HG03066 (cell line): Measurements from ENCODE around the gene BICRAL.
A peak's percentile ranks its signal among the peaks of the same experiment; 100 is the strongest.
"Not testable (repeated sequence)": the region's sequence is repeated elsewhere in the genome, so short reads cannot be mapped to it uniquely, and the experiment has no call there.

Experiments
- ATAC-seq: cut with Tn5 transposase; IDR thresholded peaks from one replicate; pipeline ENCODE4 v1.9.1; 2021; ENCODE audit warnings: low read depth; ENCODE audit not compliant: unreplicated experiment

BICRAL gene, protein sequence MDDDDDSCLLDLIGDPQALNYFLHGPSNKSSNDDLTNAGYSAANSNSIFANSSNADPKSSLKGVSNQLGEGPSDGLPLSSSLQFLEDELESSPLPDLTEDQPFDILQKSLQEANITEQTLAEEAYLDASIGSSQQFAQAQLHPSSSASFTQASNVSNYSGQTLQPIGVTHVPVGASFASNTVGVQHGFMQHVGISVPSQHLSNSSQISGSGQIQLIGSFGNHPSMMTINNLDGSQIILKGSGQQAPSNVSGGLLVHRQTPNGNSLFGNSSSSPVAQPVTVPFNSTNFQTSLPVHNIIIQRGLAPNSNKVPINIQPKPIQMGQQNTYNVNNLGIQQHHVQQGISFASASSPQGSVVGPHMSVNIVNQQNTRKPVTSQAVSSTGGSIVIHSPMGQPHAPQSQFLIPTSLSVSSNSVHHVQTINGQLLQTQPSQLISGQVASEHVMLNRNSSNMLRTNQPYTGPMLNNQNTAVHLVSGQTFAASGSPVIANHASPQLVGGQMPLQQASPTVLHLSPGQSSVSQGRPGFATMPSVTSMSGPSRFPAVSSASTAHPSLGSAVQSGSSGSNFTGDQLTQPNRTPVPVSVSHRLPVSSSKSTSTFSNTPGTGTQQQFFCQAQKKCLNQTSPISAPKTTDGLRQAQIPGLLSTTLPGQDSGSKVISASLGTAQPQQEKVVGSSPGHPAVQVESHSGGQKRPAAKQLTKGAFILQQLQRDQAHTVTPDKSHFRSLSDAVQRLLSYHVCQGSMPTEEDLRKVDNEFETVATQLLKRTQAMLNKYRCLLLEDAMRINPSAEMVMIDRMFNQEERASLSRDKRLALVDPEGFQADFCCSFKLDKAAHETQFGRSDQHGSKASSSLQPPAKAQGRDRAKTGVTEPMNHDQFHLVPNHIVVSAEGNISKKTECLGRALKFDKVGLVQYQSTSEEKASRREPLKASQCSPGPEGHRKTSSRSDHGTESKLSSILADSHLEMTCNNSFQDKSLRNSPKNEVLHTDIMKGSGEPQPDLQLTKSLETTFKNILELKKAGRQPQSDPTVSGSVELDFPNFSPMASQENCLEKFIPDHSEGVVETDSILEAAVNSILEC

GRCh38 chr6:42781796-42782688 is at the start of gene BICRAL:
BICRAL (plus strand) TSS chr6:42782052; CDS start chr6:42822023, 39,971 bp downstream.
- no peak for ATAC-seq

GRCh38 chr6:42733867-42734481 is 47.9 kb upstream of the BICRAL start:
- ATAC-seq = not testable (repeated sequence)

- no peak for ATAC-seq
These were observed 45.9 kb upstream of the BICRAL start for GRCh38 chr6:42735976-42736375.

DNA sequence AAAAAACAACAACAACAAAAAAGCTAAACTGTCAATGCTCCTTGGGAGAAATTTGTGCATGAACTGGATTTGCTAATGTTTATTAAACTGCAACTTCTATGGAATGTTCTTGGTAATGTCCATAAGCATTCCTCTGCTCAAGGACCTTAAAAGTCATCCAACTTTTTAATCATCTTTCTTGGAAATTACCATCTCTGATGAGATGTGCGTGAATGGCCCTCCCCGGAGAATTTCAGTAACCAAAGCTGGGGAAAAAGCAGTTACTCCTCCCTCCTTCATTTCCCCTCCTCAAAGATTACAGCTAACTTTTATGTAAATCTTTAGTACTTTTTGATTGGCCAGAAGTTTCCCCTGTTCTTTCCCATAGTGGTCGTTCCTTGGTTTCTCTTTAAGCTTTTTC is 41.1 kb upstream of the BICRAL start:
- ATAC-seq = no peak

GRCh38 chr6:42742116-42742894 is 39.5 kb upstream of the BICRAL start:
- ATAC-seq = no peak

DNA sequence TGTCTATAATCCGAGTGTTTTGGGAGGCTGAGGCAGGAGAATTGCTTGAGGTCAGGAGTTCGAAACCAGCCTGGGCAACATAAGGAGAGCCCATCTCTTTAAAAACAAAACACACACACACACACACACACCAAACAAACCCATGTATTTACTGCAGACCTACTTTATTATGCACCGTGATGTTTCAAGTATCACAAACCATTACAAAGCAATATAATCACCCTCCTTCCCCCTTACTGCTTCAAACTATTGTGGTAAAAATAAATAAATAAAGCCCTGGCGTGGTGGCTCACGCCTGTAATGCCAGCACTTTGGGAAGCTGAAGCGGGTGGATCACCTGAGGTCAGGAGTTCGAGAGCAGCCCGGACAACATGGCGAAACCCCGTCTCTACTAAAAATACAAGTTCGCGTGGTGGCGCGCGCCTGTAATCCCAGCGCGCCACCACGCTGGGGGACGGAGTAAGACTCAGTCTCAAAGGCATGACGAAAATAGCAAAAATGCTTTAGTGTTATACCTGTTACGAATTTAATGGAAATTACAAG is 37.4 kb upstream of the BICRAL start:
- ATAC-seq = no peak

DNA sequence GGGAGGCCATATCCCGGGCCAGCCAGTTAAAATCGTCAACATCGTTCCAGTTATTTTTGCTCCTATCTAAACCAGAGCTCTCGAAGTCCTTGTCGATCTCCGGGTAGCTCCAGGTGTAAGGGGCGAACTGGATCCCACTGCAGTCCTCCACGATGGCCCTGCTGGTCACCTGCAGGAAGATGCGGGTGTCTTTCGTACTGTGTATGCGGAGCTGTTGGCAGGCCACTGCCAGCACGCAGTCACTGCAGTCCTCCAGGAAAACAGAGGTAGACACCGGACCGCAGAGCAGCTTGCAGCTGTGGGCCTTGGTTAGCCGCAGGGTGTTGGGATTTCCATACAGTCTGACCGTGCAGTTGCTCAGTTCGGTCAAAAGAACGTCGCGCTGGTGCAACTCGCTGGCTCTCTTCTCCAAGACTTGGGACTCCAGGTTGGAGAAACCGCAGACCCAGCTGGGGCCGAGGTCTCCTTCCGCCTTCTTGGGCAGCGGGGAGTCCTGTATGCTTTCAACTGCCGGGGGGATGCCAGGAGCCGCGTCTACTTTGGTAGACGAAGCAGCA is 36.7 kb upstream of the BICRAL start:
- ATAC-seq = no peak

- peak; percentile 62 for ATAC-seq
These were observed 36.0 kb upstream of the BICRAL start, which contains the start of gene TBCC for GRCh38 chr6:42745640-42746462. TBCC (minus strand) TSS chr6:42746103; CDS start chr6:42746073, 30 bp downstream.

GRCh38 chr6:42746463-42747391 is 35.1 kb upstream of the BICRAL start:
- ATAC-seq = peak; percentile 55

DNA sequence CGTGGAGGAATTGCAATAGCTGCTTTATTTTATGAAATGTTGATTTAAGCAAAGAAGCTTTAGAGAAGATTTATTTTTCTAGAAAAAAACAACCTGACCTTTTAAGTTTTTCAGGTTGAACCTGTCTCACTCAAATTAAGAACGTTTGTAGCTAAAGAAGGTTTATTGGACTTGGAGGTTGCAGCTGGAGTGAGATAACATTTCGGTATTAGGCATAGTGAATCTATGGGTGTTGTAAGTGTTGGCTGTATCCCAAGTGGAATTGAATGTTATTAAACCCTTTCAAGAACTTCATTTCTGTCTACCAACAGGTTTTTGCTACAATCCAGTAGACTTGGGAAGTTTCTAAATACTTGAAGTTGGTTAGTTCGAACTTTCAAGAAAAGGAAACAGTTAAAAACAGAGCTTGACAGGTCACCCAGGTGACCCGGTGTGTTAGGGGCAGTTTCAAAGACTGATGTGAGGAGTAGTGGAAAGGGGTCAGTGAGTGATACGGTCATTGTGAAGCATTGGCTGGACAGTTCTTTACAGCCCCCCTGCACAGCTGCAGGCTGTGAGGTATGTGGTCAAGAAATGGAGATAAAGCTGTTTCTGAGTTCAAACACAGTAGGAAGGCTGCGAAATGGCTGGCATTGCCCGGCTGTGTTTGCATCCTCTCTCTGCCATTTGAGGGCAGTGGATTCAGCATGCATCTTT is 33.5 kb upstream of the BICRAL start:
- no peak for ATAC-seq

DNA sequence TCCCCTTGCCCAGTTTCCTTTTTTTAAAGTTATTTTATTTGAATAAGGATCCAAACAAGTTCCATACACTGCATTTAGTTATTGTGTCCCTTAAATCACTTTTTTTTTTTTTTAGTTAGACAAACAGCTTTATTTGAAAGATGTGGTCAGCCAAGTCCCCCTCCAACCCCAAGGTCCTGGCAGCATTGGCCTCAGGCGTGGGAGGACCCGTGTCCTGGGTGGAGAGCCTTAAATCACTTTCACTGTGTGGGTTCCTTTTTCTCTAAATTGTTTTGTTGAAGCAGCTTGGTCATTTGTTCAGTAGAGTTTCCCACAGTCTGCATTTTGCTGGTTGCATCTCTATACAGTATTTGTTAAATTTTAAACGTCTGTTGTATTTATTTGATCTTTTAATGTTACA is 30.8 kb upstream of the BICRAL start:
- no peak for ATAC-seq

DNA sequence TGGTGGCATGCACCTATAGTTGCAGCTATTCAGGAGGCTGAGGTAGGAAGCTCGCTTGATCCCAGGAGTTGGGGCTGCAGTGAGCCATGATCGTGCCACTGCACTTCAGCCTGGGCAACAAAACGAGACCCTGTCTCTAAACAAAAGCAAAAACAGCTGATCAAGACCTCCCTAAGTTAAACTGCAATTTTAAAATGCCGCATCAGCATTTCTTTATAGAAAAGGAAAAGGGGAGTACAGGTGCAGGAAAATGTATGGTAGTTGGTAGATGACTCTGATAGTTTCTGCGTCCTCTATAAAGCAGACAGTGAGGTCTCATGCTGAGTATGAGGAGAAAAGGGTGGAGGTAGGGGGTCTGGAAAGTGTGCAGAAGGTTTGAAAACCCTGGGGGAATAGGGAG is 27.1 kb upstream of the BICRAL start:
- no peak for ATAC-seq

DNA sequence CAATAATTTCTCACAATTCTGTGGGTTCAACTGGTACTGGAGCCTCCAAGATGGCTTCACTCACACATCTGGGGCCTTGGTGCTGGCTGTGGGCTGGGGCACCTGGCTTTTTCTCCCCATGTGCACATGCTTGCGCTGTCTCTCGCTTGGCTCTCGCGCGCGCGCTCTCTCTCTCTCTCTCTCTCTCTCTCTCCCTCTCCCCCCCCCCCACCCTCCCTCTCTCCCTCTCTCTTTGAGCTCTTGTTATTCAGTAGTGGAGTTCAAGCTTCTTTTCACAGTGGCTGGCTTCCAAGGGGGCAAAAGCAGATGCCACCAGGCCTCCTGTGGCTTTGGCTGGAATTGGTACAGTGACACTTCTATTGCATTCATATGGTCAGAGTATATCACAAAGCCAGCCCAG is 25.1 kb upstream of the BICRAL start:
- ATAC-seq = no peak

DNA sequence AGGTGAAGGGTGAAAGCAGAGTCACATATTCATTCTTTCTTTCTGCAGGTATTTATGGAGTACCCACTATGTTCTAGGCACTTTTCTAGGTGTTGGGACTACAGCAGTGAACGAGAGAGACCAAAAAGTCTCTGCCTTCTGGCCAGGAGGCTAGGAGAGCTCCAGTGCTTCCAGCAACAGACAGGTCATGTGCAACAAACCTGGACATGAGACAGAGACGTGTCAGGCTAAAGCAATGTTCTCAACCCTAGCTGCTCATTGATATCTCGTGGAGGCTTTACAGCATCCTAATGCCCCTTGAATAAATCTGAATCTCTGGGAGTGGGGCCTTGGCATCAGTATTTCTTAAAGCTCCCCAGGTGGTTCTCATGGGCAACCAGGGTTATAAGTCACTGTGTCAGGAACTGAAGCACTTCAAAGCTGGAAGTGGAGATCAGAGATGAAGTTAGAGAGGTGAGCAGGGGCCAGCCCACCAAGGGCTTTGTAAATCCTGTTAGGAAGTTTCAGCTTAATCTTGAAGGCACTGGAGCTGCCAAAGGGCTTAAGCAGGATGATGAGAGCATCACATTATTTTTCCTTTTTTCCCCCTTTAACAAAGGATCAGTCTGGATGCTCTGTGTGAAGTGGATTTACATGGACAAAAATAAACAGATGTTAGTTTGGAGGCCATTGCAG is 23.0 kb upstream of the BICRAL start:
- ATAC-seq = no peak
